Activated T-cell treated with anti-CD3 and anti-CD28 coated beads, Interleukin-2, amount 50 U/mL, for 24 hours (primary cell): ENCODE measurements around the gene SBNO1.

Experiments
- DNase-seq: peaks from one replicate; pipeline ENCODE4 v3.0.0-alpha.2; 2020
- H3K27ac Mint-ChIP-seq: 2 replicates; pipeline ENCODE4 v1.8.0; 2020; ENCODE audit warnings: mild to moderate bottlenecking, mixed read lengths
- H3K27me3 Mint-ChIP-seq: 2 replicates; pipeline ENCODE4 v1.8.0; 2020; ENCODE audit warnings: mixed read lengths
- H3K36me3 Mint-ChIP-seq: 2 replicates; pipeline ENCODE4 v1.8.0; 2020; ENCODE audit warnings: low read depth, mixed read lengths
- H3K4me1 Mint-ChIP-seq: 2 replicates; pipeline ENCODE4 v1.8.0; 2020; ENCODE audit warnings: low read depth, mixed read lengths
- H3K4me3 Mint-ChIP-seq: 2 replicates; pipeline ENCODE4 v1.8.0; 2020; ENCODE audit warnings: mild to moderate bottlenecking, moderate library complexity, mixed read lengths
- H3K9me3 Mint-ChIP-seq: 2 replicates; pipeline ENCODE4 v1.8.0; 2020; ENCODE audit warnings: mixed read lengths

SBNO1 gene

GRCh38 chr12:123282111-123282510 lies 82.5 kb downstream of the SBNO1 start:
- H3K9me3 Mint-ChIP-seq: no peaks in the 10 kb centered on the region
- H3K4me1 Mint-ChIP-seq: peaks cover 6% of the 10 kb centered on the region
- no peak for DNase-seq
- H3K4me3 Mint-ChIP-seq: no peak overlapping the region
- no peaks in the 10 kb centered on the region for H3K27me3 Mint-ChIP-seq
- H3K27ac Mint-ChIP-seq: no peak overlapping the region
- no peaks in the 10 kb centered on the region for H3K36me3 Mint-ChIP-seq

GRCh38 chr12:123280971-123281370 lies 83.7 kb downstream of the SBNO1 start:
- H3K4me1 Mint-ChIP-seq: peaks cover 6% of the 10 kb centered on the region
- no peak overlapping the region for H3K4me3 Mint-ChIP-seq
- H3K27me3 Mint-ChIP-seq: no peaks in the 10 kb centered on the region
- no peaks in the 10 kb centered on the region for H3K9me3 Mint-ChIP-seq
- DNase-seq: no peak
- no peaks in the 10 kb centered on the region for H3K36me3 Mint-ChIP-seq
- H3K27ac Mint-ChIP-seq: no peak overlapping the region

DNA sequence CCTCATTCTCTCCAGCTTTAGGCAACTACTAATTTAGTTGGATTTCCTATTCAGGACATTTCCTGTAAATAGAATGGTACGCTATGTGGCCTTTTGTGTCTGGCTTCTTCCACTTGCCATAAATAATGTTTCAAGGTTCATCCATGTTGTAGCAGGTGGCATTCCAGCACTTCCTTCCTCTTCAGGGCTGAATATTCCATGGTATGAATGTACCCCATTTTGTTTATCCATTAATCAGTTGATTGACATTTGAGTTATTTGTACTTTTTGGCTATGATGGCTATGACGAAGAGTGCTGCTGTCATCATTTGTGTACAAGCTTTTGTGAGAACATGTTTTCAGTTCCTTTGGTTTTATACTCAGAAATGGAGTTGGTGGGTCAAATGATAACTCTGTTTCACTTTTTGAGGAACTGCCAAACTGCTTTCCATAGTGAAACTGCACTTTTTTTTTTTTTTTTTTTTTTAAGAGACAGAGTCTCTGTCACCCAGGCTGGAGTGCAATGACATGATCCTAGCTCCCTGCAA lies 86.5 kb downstream of the SBNO1 start:
- no peak for DNase-seq
- H3K4me3 Mint-ChIP-seq: no peak overlapping the region
- H3K27ac Mint-ChIP-seq: peak overlapping the region; percentile 39
- no peaks in the 10 kb centered on the region for H3K27me3 Mint-ChIP-seq
- no peaks in the 10 kb centered on the region for H3K36me3 Mint-ChIP-seq
- peaks cover 6% of the 10 kb centered on the region for H3K4me1 Mint-ChIP-seq
- H3K9me3 Mint-ChIP-seq: no peaks in the 10 kb centered on the region

DNA sequence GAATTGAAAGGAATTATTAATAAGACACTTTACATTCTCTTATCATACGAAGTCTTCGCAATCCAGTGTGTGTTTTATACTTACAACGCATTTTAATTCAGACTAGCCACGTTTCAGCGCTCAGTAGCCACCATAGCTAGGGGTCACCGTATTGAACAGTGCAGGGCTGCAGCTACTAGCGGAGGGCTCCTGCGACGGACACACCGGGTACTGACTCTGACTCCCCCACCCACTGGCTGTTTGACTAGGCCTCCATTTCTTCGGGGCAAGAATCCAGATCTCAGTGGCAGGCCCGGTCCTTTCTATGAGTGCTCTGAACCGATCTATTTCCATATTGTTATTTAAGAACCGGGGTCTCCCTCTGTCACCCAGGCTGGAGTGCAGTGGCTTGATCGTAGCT lies 91.5 kb downstream of the SBNO1 start:
- Mint-ChIP-seq H3K4me1 (peaks cover 24% of the 10 kb centered on the region), H3K36me3 (peaks cover 6% of the 10 kb centered on the region), H3K27ac (no peak overlapping the region), H3K4me3 (peak overlapping the region; percentile 77), H3K9me3 (no peaks in the 10 kb centered on the region), H3K27me3 (no peaks in the 10 kb centered on the region)
- no peak for DNase-seq

- H3K9me3 Mint-ChIP-seq: no peaks in the 10 kb centered on the region
- H3K4me3 Mint-ChIP-seq: peak overlapping the region; percentile 87
- DNase-seq: peak; percentile 83
- no peaks in the 10 kb centered on the region for H3K27me3 Mint-ChIP-seq
- H3K27ac Mint-ChIP-seq: no peak overlapping the region
- H3K4me1 Mint-ChIP-seq: peaks cover 25% of the 10 kb centered on the region
- peaks cover 11% of the 10 kb centered on the region for H3K36me3 Mint-ChIP-seq
Observed at GRCh38 chr12:123271001-123271668, 93.5 kb downstream of the SBNO1 start.

DNA sequence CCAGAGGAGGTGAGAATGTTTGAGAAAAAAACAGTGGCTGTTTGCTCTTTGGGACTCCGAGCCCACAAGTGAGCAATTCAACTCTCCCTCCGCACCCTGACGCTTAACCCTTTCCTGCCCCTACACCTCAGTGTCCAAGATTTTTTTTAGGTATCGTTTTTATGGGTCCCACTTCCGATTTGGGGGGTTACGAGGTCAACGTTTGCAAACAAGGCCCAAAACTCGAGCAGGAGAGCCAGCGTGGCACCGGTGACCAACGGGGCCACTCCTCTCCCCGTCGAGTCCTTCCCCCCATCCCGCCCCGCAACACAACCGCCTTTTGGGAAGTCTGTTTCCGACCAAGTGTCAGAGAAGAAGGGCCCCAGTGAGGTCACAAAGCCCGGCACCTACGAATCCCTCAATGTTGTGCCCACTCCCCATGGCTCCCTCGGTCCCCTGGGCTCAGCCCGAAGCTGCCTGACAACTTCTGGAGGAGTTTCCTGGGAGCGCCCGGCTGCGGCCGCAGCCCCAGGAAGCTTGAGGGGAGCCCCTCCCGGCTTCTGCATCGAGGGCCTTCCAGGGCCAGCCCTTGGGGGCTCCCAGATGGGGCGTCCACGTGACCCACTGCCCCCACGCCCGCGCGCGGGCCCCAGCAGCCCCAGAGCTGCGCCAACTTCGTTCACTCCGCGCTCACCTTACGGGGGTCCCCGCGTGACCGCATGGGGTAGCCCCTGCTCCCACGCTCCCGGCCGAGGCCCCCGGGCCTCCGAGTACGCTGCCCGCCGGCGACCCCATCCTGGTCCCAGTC lies 94.2 kb downstream of the SBNO1 start:
- Mint-ChIP-seq H3K27ac (peak overlapping the region; percentile 88), H3K36me3 (peaks cover 16% of the 10 kb centered on the region), H3K9me3 (no peaks in the 10 kb centered on the region), H3K4me3 (peak overlapping the region; percentile 87), H3K4me1 (peaks cover 25% of the 10 kb centered on the region), H3K27me3 (no peaks in the 10 kb centered on the region)
- peak; percentile 59 for DNase-seq

DNA sequence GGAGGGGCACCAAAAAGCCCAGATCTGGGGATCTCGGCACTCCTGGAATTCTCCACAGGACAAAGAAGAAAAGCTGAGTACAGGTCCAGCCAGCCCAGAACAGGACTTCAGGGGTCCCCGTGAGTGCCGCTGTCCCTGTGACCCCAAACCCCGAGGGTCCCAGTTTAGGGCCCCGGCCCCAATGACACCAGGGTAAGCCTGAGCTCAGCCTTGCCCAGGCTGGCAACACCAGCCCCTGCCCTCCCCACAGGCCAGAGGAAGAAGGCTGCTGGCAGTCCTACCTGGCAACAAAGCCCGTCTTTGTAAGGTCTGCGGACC lies 94.8 kb downstream of the SBNO1 start:
- peak; percentile 62 for DNase-seq
- Mint-ChIP-seq H3K4me3 (peak overlapping the region; percentile 87), H3K27me3 (no peaks in the 10 kb centered on the region), H3K9me3 (no peaks in the 10 kb centered on the region), H3K27ac (peak overlapping the region; percentile 88), H3K4me1 (peaks cover 25% of the 10 kb centered on the region), H3K36me3 (peaks cover 21% of the 10 kb centered on the region)

DNA sequence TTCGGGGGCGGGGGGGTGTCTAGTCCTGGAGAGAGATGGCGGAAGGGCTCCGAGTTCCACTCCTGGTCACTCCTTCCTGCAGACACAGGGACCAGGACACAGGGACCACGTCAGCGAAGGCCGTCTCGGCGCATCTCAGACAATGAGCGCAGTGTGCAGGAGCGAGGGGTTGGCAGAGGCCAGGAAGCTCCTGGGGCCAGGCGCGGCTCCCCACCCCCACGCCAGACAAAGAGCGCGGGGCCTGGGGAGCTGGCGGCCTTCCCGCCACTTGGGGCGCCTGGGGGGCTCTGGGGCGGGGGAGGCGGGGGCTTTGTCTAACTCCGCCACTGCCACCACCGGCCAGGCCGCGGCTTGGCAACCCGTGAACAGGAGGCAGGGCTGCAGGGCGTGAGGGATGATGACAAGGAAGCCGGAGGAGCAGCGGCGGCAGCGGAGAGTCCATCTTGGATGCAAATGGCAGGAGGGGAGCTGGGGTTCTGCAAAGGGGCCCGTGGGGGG lies 95.2 kb downstream of the SBNO1 start:
- Mint-ChIP-seq H3K27me3 (no peaks in the 10 kb centered on the region), H3K36me3 (peaks cover 25% of the 10 kb centered on the region), H3K4me3 (peak overlapping the region; percentile 87), H3K9me3 (no peaks in the 10 kb centered on the region), H3K4me1 (peaks cover 25% of the 10 kb centered on the region), H3K27ac (peak overlapping the region; percentile 88)
- DNase-seq: no peak

DNA sequence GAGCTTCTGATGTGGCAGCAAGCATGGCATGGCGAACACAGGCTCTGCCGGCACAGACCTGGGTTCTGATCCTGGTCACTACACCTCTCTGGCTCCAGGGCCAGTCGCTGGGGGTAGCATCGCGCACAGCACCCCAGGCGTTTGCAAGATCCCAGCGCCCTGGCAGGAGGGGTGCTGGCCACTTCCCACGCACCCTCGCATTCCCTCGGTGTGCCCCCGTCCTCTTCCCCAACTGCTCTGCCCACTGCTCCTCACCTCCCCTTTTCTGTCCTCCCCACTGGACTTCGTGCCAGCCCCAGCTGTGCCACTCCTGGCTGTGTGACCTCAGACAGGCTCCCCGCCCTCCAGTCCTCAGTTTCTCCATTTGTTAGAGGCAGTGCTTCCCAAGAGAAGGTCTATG lies 95.8 kb downstream of the SBNO1 start:
- Mint-ChIP-seq H3K9me3 (no peaks in the 10 kb centered on the region), H3K4me3 (peak overlapping the region; percentile 87), H3K36me3 (peaks cover 27% of the 10 kb centered on the region), H3K27me3 (no peaks in the 10 kb centered on the region), H3K27ac (peak overlapping the region; percentile 77), H3K4me1 (peaks cover 25% of the 10 kb centered on the region)
- no peak for DNase-seq

DNA sequence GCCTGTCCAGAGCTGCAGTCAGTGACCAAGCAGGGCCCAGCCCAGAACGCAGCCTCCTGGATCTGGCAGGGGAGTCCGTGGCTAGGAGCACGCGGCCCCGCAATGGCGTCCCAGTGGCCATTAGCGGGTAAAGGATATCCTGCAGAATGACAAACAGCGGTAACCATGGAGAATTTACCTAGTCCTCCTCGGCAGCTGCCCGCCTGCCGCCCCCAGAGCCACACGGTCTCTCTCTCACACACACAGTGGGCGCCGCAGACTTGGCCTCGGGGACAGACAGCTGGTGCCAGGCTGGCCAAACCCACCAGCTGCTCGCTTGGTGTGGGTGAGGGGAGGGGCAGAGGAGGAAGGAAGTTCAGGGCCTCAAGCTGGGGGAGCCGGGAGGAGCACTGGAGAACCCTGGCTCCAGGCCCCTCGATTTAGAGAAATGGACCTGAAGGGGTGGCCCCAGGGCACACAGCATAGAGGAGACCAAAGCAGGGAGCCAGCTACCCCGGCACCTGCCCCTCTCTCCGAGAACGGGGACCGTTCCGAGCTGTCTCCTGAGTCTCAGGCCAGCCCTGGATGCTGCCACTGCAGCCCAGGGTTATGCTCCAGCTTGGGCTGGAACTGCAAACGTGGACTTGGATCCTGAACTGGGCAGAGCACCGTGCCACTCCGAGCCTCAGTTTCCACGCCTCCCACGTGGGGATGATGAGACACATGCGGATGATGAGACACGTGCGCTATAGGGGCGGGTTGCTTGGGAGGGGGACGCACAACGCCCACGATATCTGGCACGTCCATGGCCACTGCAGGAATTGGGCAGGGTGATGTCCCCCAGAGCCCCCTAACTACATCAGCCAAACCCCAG lies 96.4 kb downstream of the SBNO1 start:
- Mint-ChIP-seq H3K36me3 (peaks cover 33% of the 10 kb centered on the region), H3K27me3 (no peaks in the 10 kb centered on the region), H3K27ac (peak overlapping the region; percentile 77), H3K4me3 (peak overlapping the region; percentile 87), H3K4me1 (peaks cover 25% of the 10 kb centered on the region), H3K9me3 (no peaks in the 10 kb centered on the region)
- no peak for DNase-seq

DNA sequence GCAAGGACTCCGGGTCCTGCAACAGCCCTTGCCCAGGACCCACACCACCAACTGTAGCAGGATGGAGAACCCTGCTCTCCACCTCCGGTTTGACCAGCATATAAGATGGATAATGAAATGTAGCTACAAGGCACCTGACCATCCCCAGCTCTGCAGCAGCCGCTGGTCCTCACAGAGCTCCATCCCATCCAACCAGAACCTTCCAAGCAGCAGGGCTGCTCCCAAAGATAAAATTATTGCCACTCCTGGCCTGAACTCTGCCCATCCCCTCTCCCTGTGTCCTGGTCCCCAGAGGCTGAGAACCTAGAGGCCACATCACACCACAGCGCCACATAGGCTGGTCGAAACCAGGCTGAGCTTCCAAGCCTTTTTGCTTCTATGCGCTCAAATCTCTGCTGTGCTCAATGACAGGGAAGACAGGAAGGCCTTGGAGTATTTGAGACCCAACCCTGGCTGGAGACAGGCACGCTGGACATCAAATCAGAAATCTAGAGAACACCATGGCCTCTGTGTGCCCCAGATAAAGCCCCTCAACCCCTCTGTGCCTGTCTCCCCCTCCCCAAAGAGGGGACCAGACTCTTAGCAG lies 97.2 kb downstream of the SBNO1 start:
- no peak for DNase-seq
- Mint-ChIP-seq H3K27me3 (no peaks in the 10 kb centered on the region), H3K4me1 (peaks cover 25% of the 10 kb centered on the region), H3K27ac (no peak overlapping the region), H3K4me3 (no peak overlapping the region), H3K9me3 (no peaks in the 10 kb centered on the region), H3K36me3 (peaks cover 39% of the 10 kb centered on the region)

DNA sequence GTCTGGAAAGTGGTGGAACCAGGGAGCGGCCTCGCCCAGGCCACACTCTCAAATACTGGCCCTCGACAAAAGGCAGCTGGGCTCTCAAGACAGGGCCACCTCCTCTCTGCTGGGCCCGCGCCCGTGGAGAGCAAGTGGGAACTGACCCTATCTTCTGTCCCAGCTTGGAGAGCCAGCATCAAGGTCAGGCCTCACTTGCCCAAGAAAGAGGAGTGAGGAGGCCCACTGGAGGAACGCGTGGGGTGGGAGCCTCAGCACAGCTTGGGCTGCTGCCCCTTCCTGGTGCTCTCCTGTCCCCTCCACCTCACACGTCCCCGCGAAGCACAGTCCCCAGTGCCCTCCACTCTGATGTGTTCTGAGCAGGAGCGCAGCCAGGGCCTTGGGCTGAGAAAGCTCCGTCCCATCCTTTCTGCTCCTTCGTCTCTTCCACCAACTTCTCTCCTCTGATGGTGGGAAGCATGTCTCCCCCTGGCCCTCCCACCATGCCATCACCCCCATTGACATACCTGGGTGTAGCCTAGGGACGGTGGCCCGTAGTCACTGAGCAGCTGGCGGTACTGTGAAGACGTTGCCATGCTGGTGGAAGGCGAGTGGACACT lies 97.9 kb downstream of the SBNO1 start:
- Mint-ChIP-seq H3K27ac (no peak overlapping the region), H3K36me3 (peaks cover 45% of the 10 kb centered on the region), H3K27me3 (no peaks in the 10 kb centered on the region), H3K4me1 (peaks cover 21% of the 10 kb centered on the region), H3K4me3 (no peak overlapping the region), H3K9me3 (no peaks in the 10 kb centered on the region)
- no peak for DNase-seq

DNA sequence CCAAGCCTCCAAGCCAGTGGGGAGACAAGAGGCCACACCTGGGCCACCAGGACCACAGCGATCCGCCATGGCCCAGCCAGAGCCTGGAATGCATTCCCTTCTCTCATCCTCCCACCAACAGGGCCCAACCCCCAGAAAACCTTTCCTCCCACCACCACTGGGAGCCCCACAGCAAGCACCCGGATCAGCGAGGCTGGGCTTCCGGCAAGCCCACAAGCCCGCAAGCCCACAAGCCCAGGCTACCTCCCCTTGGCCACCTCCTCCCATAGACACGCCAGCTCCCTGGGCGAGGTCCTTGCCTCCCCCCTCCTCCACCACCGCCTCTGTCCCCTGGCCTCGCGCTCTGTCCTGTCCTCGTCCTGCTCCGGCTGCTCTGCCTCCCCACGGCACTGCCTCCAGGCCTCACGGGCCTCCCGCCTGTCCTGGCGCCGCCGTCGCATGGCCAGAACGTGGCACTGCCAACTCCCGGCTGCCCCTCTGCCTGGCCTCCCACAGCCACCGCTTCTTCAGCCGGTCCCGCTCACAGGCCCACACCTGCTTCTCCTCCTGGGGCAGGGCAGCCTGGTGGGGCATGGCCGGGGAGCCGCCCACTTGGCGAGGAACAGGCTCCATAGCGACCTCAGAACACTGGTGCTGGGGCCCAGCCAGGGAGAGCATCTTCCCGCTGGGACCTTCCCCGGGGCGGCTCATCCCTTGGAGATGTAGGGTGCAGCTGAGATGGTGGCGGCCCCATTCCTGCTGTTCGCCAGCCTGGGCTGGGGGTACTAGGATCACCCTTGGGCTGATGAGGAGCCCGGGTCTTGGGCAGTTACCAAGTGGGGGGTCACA lies 98.6 kb downstream of the SBNO1 start:
- peaks cover 21% of the 10 kb centered on the region for H3K4me1 Mint-ChIP-seq
- H3K9me3 Mint-ChIP-seq: no peaks in the 10 kb centered on the region
- DNase-seq: no peak
- no peak overlapping the region for H3K4me3 Mint-ChIP-seq
- H3K27me3 Mint-ChIP-seq: no peaks in the 10 kb centered on the region
- peaks cover 52% of the 10 kb centered on the region for H3K36me3 Mint-ChIP-seq
- H3K27ac Mint-ChIP-seq: no peak overlapping the region
